Duodenal mucosa (tissue), 2 donors: ENCODE data around the gene FAM219A.

Source experiments
- H3K27ac ChIP-seq: one replicate; pipeline ENCODE4 v1.7.0; 2013; ENCODE audit warnings: low read depth, low read length
- H3K27me3 ChIP-seq, 2 donors: one replicate each; pipeline ENCODE4 v1.7.0; 2013; ENCODE audit warnings: low read length in 2 of 2, control low read depth in 1 of 2; ENCODE audit not compliant: insufficient read depth in 2 of 2, control insufficient read depth in 1 of 2
- H3K36me3 ChIP-seq, 2 donors: one replicate each; pipeline ENCODE4 v1.7.0; 2013; ENCODE audit warnings: low read length in 2 of 2, control low read depth in 1 of 2; ENCODE audit not compliant: insufficient read depth in 2 of 2, control insufficient read depth in 1 of 2
- H3K4me1 ChIP-seq, 2 donors: one replicate each; pipeline ENCODE4 v1.7.0; 2013; ENCODE audit warnings: low read length in 2 of 2, control low read depth in 1 of 2; ENCODE audit not compliant: insufficient read depth in 2 of 2, control insufficient read depth in 1 of 2
- H3K4me3 ChIP-seq, 2 donors: one replicate each; pipeline ENCODE4 v1.7.0; 2013; ENCODE audit warnings: low read length in 2 of 2, low read depth in 1 of 2
- H3K9ac ChIP-seq, 2 donors: one replicate each; pipeline ENCODE4 v1.7.0; 2013; ENCODE audit warnings: low read length in 2 of 2, low read depth in 1 of 2
- H3K9me3 ChIP-seq, 2 donors: one replicate each; pipeline ENCODE4 v1.7.0; 2013; ENCODE audit warnings: low read length in 2 of 2, control low read depth in 1 of 2; ENCODE audit not compliant: control insufficient read depth in 1 of 2

The FAM219A gene

DNA sequence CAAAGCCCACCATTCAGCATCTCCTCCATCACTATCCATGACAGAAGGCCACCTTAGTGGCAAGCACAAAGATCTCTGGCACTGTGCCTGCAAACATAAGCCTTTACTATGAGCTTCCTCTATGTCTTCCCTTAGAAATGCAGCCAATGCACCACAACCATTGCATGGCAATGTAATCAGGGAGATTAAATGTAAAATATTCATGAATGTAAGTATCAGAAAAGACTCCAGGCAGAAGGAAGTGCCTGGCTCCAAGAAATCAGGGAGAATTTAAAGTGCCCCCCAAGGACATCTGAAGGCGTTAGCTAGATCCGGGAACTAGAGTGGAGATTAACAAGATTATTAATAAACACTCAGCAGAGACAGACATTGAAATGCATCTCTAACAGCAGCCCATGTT is 49.2 kb downstream of the FAM219A start:
- Histone ChIP-seq H3K27me3 (no peaks in the 10 kb centered on the region), H3K4me3 (no peak overlapping the region), H3K27ac (no peak overlapping the region), H3K9ac (no peak overlapping the region), H3K4me1 (no peaks in the 10 kb centered on the region), H3K9me3 (no peaks in the 10 kb centered on the region), H3K36me3 (no peaks in the 10 kb centered on the region)

DNA sequence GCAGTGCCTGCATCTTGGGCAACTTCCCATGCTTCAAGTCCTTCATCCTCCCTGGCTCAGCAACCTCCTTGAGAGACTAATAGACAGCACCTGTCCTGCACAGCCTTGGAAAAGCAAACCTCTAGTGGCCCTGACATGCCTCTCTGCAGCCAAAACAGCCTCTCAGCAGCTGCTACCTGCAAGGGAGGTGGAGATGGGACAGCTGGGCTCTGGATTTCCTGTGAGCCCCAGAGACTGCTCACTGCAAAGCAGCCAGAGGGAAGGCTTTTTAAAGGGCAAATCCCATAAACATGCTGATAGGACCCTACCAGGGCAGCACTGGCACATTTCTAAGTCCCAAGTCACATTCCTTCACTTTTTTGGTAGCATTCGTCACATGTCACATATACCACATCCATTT is 50.2 kb downstream of the FAM219A start:
- Histone ChIP-seq H3K4me1 (no peaks in the 10 kb centered on the region), H3K9me3 (no peaks in the 10 kb centered on the region), H3K27ac (no peak overlapping the region), H3K36me3 (peaks cover 0 to 5% of the 10 kb centered on the region in 2 donors), H3K4me3 (no peak overlapping the region), H3K27me3 (no peaks in the 10 kb centered on the region), H3K9ac (no peak overlapping the region)

DNA sequence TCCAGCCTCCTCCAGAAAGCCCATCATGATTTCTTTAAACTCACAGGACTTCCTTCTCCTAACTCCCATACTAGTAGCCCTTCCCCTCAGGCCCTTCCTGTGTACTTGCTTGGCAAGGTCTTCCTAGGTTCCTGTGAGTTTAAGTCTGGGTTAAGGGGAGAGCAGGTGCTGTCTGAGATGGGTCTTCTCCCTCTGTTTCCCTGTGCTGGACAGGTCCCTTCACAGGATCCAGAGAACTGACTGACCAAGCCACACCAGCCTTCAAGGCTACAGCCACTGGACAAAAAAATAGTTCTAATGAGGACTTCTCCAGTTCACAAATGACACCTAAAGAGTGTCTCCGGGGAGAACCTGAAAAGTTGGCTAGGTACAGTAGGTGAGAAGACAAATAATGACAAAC is 52.2 kb downstream of the FAM219A start:
- Histone ChIP-seq H3K27me3 (no peaks in the 10 kb centered on the region), H3K36me3 (peaks cover 0 to 16% of the 10 kb centered on the region in 2 donors), H3K4me1 (no peaks in the 10 kb centered on the region), H3K9ac (no peak overlapping the region), H3K27ac (no peak overlapping the region), H3K4me3 (no peak overlapping the region), H3K9me3 (no peaks in the 10 kb centered on the region)

- Histone ChIP-seq H3K4me3 (no peak overlapping the region), H3K4me1 (no peaks in the 10 kb centered on the region), H3K9me3 (no peaks in the 10 kb centered on the region), H3K27me3 (no peaks in the 10 kb centered on the region), H3K9ac (no peak overlapping the region), H3K36me3 (peaks cover 0 to 16% of the 10 kb centered on the region in 2 donors), H3K27ac (no peak overlapping the region)
Measured at GRCh38 chr9:34405719-34406118, 52.7 kb downstream of the FAM219A start.

DNA sequence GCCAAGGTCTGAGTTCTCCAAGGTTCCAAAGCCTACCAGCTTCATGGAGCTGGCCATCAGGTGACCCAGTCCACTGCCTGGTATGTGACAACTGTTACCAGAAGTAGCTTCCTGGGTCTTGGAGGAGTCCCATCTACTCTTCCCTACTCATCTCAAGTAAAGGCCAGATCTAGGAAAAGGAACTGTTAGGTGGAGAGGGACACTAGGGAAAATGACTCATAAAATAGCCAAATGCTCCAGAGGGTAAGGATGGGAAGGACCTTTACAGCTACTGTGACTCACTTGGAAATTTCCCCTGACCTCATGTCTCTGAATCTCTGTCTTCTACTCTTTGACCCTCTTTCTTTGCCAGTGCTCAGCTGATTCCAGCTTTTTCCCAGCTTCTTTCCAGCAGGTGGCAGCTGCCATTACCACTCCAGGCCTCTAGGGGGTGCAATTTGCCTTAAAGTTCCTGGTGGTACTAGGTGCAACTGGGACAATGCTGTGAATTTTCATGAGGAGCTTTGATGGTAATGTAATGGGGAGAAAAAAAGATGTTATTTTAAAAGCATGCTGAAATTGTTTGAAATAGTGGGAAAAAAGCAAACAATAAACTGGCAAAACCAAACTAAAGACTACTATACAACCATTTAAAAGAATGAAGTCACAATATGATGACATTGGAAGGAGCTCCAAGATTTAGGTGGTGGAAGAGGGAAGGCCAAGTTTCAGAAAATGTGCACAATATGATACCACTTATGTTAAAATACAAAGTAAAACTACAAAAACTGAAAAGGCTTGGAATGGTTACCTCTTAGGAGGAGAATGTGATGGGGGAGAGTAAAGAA is 54.6 kb downstream of the FAM219A start:
- Histone ChIP-seq H3K36me3 (peaks cover 0 to 24% of the 10 kb centered on the region in 2 donors), H3K4me3 (no peak overlapping the region), H3K4me1 (no peaks in the 10 kb centered on the region), H3K27ac (no peak overlapping the region), H3K9me3 (no peaks in the 10 kb centered on the region), H3K9ac (no peak overlapping the region), H3K27me3 (no peaks in the 10 kb centered on the region)

DNA sequence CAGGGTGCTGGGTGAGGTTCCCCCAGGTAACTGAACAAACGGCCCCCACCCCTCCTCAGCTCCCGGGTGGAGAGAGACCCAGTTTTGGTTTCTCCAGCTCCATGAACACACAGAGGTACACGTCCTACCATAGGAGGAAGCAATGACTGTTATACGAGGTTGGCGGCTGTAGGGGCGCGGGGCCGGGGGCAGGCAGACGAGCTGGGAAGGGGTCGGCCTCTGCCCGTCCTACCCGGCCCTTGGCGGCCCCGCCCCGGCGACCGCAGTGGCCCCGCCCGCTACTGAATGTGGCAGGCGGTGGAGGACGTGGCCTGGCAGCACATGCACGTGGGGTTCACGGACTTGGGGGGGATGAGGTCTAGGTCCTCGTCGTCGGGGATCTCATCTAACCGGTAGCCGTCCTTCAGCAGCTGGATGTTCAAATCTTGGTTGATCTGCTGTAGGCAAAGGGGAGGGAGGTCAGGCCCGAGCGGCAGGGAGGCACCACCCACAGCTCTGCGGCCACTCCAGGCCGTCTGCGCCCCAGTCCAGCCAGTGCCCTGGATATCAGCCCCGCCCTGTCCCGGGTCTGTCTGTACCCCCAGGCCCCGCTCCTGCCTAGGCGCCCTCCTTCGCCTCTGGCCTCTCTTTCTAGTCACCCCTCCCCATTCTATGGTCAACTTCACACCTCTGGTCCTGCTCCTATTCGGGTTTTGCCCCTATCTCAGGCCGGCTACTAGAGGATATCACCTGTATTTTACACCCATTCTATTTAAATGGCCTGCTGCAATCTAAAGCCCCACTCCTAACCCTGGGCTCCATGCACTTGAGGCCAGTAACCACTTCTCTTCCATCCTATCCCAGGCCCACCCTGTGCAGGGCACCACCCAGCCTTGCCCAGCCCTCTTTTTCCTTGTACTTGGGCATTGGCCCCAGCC is 57.4 kb downstream of the FAM219A start:
- no peaks in the 10 kb centered on the region for H3K27me3 ChIP-seq
- H3K36me3 ChIP-seq: peaks cover 0 to 29% of the 10 kb centered on the region in 2 donors
- H3K9ac ChIP-seq: no peak overlapping the region
- H3K9me3 ChIP-seq: no peaks in the 10 kb centered on the region
- no peaks in the 10 kb centered on the region for H3K4me1 ChIP-seq
- no peak overlapping the region for H3K4me3 ChIP-seq
- H3K27ac ChIP-seq: no peak overlapping the region

- H3K27me3 ChIP-seq: no peaks in the 10 kb centered on the region
- no peak overlapping the region for H3K9ac ChIP-seq
- peaks cover 0 to 29% of the 10 kb centered on the region in 2 donors for H3K36me3 ChIP-seq
- no peaks in the 10 kb centered on the region for H3K9me3 ChIP-seq
- H3K27ac ChIP-seq: no peak overlapping the region
- no peaks in the 10 kb centered on the region for H3K4me1 ChIP-seq
- H3K4me3 ChIP-seq: no peak overlapping the region
Measured at GRCh38 chr9:34400275-34400674, 58.1 kb downstream of the FAM219A start.

DNA sequence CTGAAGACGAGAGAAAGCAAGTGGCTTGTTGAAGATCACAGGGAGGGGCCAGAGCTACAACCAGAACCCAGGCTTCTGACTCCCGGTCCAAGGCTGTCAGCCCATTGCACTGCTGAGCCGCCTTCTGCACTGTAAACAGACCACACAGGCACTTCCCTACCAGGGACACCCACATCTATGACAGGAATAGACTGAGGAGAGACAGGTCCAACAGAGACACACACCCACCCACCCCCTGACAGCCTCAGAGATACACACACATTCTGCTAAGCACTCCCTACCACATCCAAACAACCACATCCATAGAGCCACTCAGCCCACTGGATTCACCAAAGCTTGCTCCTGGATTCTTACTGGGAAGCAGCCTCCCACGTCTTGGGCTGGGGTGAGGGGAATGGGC is 58.6 kb downstream of the FAM219A start:
- no peak overlapping the region for H3K27ac ChIP-seq
- no peaks in the 10 kb centered on the region for H3K9me3 ChIP-seq
- H3K27me3 ChIP-seq: no peaks in the 10 kb centered on the region
- H3K36me3 ChIP-seq: peaks cover 0 to 29% of the 10 kb centered on the region in 2 donors
- H3K4me1 ChIP-seq: no peaks in the 10 kb centered on the region
- no peak overlapping the region for H3K9ac ChIP-seq
- H3K4me3 ChIP-seq: no peak overlapping the region

GRCh38 chr9:34398875-34399274 is 59.5 kb downstream of the FAM219A start:
- H3K27me3 ChIP-seq: no peaks in the 10 kb centered on the region
- no peaks in the 10 kb centered on the region for H3K9me3 ChIP-seq
- H3K4me3 ChIP-seq: no peak overlapping the region
- H3K4me1 ChIP-seq: no peaks in the 10 kb centered on the region
- H3K9ac ChIP-seq: no peak overlapping the region
- peaks cover 0 to 29% of the 10 kb centered on the region in 2 donors for H3K36me3 ChIP-seq
- H3K27ac ChIP-seq: no peak overlapping the region
